K562 (cell line): Measurements from ENCODE around the gene SLC9B2. TPM values are rescaled to one million over a fixed set of nuclear protein-coding genes. Genes with fewer than 3 reads are reported as not detected.
A peak's percentile ranks its signal among the peaks of the same experiment; 100 is the strongest.

Source experiments
- ATAC-seq: fragments of 200-7000 bp; cut with Tn5 transposase; 3 replicates; pipeline ENCODE4 v1.9.1; 2020; ENCODE audit warnings: moderate library complexity
- BruUV-seq: library from RNA; stranded (reverse); fragments of 400-500 nt; replicated peaks from 2 replicates; lab custom pipeline; 2021; lab: Mats Ljungman, UMichigan
- CTCF ChIA-PET: fragments of 300-600 bp; formaldehyde crosslinking; extraction: SDS; loops from one replicate; lab custom pipeline; 2021; ENCODE audit warnings: low intra/inter-chr PET ratio; lab: Yijun Ruan, JAX
- POLR2A ChIA-PET: fragments of 300-600, 350-650 bp; sonication (Branson Sonifier 250); formaldehyde crosslinking; extraction: SDS; loops from one replicate; lab custom pipeline; 2021; ENCODE audit warnings: antibody characterized with exemption, inconsistent platforms; lab: Yijun Ruan, JAX
- DNase-seq, 4 experiments: peaks; one replicate each; pipeline versions ENCODE4 v3.0.0 to v3.0.0-alpha.2; 2011 to 2018; ENCODE audit warnings: low spot score in 3 of 4, mixed read lengths in 3 of 4; ENCODE audit errors: extremely low read depth in 1 of 4
- FAIRE-seq: peaks from 2 replicates; lab custom pipeline; 2011; peaks lifted over from hg19 to GRCh38; lab: Jason Lieb, UNC
- H2AFZ ChIP-seq: 2 replicates; pipeline ENCODE4 v1.6.0; 2011; ENCODE audit warnings: low read depth, low read length, control low read depth, inconsistent platforms
- H3K27ac ChIP-seq: fragments of 200-600 bp; 3 replicates; pipeline ENCODE4 v1.8.0; 2011; ENCODE audit warnings: low read depth, mild to moderate bottlenecking, control low read depth, inconsistent platforms, low read length, moderate library complexity, mixed read lengths; ENCODE audit errors: extremely low read depth
- H3K27me3 ChIP-seq, 2 experiments: fragments of 300-600 bp in 1 of 2; 2 replicates in 1 of 2; 3 replicates in 1 of 2; pipeline versions ENCODE4 v1.6.0 to v1.8.0; 2011; ENCODE audit warnings: inconsistent platforms in 2 of 2, low read length in 2 of 2, mild to moderate bottlenecking in 1 of 2, mixed read lengths in 1 of 2, moderate library complexity in 1 of 2; ENCODE audit not compliant: control insufficient read depth in 2 of 2, insufficient read depth in 2 of 2
- H3K36me3 ChIP-seq: fragments of 300-600 bp; 3 replicates; pipeline ENCODE4 v1.8.0; 2011; ENCODE audit warnings: mild to moderate bottlenecking, low read length, inconsistent platforms; ENCODE audit not compliant: control insufficient read depth, insufficient read depth
- H3K4me1 ChIP-seq, 2 experiments: fragments of 200-600 bp in 1 of 2; replicated peaks in 1 of 2; 2 replicates in 1 of 2; 3 replicates in 1 of 2; pipeline versions ENCODE4 v1.5.1 to v1.8.0; 2011; ENCODE audit warnings: inconsistent platforms in 2 of 2, low read length in 2 of 2, mild to moderate bottlenecking in 1 of 2, mixed read lengths in 1 of 2, moderate library complexity in 1 of 2; ENCODE audit not compliant: control insufficient read depth in 2 of 2, insufficient read depth in 2 of 2
- H3K4me2 ChIP-seq: 2 replicates; pipeline ENCODE4 v1.6.1; 2011; ENCODE audit warnings: low read length, control low read depth, inconsistent platforms, mixed read lengths; ENCODE audit not compliant: insufficient read depth
- H3K4me3 ChIP-seq: fragments of 200-600 bp; sonication (generic), shearing (Covaris generic); 2 replicates; pipeline ENCODE4 v1.5.1; 2016; ENCODE audit warnings: control low read depth, inconsistent platforms
- H3K79me2 ChIP-seq: fragments of 200-600 bp; 3 replicates; pipeline ENCODE4 v1.8.0; 2011; ENCODE audit warnings: low read length, inconsistent platforms; ENCODE audit not compliant: control insufficient read depth, insufficient read depth
- H3K9ac ChIP-seq, 2 experiments: 2 replicates each; pipeline versions ENCODE4 v1.6.0 to v1.6.1; 2011; ENCODE audit warnings: low read depth in 2 of 2, low read length in 2 of 2, control low read depth in 1 of 2, inconsistent platforms in 1 of 2, mild to moderate bottlenecking in 1 of 2, mixed read lengths in 1 of 2; ENCODE audit not compliant: insufficient read depth in 1 of 2
- H3K9me1 ChIP-seq: one replicate; pipeline ENCODE4 v1.6.0; 2011; ENCODE audit warnings: inconsistent platforms, mild to moderate bottlenecking, low read length, moderate library complexity; ENCODE audit not compliant: control insufficient read depth, insufficient read depth
- H3K9me3 ChIP-seq: replicated peaks from 2 replicates; pipeline ENCODE4 v1.5.1; 2011; ENCODE audit warnings: low read depth, low read length, inconsistent platforms; ENCODE audit not compliant: control insufficient read depth, insufficient read depth
- H4K20me1 ChIP-seq: replicated peaks from 2 replicates; pipeline ENCODE4 v1.6.1; 2011; ENCODE audit warnings: low read length, inconsistent platforms, mixed read lengths; ENCODE audit not compliant: control insufficient read depth, insufficient read depth
- ATF1 ChIP-seq, 2 experiments: fragments of 450-650 bp in 1 of 2; IDR thresholded peaks; 2 replicates each; pipeline ENCODE4 v1.6.1; 2016; ENCODE audit warnings: missing compliant biosample characterization in 1 of 2, missing genetic modification characterization in 1 of 2
- CLOCK ChIP-seq: fragments of 250-450 bp; sonication (Bioruptor Pico); IDR thresholded peaks from 2 replicates; pipeline ENCODE4 v1.4.0; 2020; ENCODE audit warnings: mild to moderate bottlenecking, moderate library complexity, borderline replicate concordance
- CREBBP ChIP-seq: IDR thresholded peaks from one replicate; pipeline ENCODE4 v1.6.1; 2012; ENCODE audit warnings: low read depth, mild to moderate bottlenecking, control low read depth, inconsistent platforms, low read length
- MEIS2 ChIP-seq: fragments of 450-650 bp; IDR thresholded peaks from 2 replicates; pipeline ENCODE4 v1.6.1; 2014; ENCODE audit warnings: mild to moderate bottlenecking; ENCODE audit not compliant: partially characterized antibody
- MYC ChIP-seq, 2 experiments: fragments of 250-450 bp in 1 of 2; sonication (Bioruptor Pico) in 1 of 2; IDR thresholded peaks; 2 replicates each; pipeline versions ENCODE4 v1.5.1 to v1.6.1; 2012 to 2021; ENCODE audit warnings: low read depth in 2 of 2, borderline replicate concordance in 1 of 2, improper control_type of control experiment in 1 of 2, low read length in 1 of 2, mild to moderate bottlenecking in 1 of 2, moderate library complexity in 1 of 2
- THAP12 ChIP-seq: fragments of 250-450 bp; sonication (Bioruptor Pico); IDR thresholded peaks from 2 replicates; pipeline ENCODE4 v1.9.0; 2021; ENCODE audit warnings: mild to moderate bottlenecking, inconsistent platforms
- ZKSCAN1 ChIP-seq: fragments of 150-350 bp; IDR thresholded peaks from 2 replicates; pipeline ENCODE4 v1.6.1; 2016; ENCODE audit warnings: low read depth, low read length
- ZNF24 ChIP-seq: fragments of 450-650 bp; IDR thresholded peaks from 2 replicates; pipeline ENCODE4 v1.6.1; 2016
- WGBS: fragments of 100-300 bp; shearing (Covaris generic); methylation state at CpG from one replicate; pipeline ENCODE4 v1.1.6; 2016; ENCODE audit warnings: low coverage, mixed read lengths; ENCODE audit not compliant: insufficient coverage; ENCODE audit errors: missing lambda C conversion rate; 5-methylcytosine and 5-hydroxymethylcytosine counted together
- in situ Hi-C: fragments of 300-500 bp; cut with MboI; formaldehyde crosslinking; loops from 4 replicates; pipeline ENCODE4 v1.15.0; 2018; ENCODE audit warnings: inconsistent platforms, mixed read lengths
- intact Hi-C: fragments of 100-400 bp; cut with micrococcal nuclease; formaldehyde crosslinking; loops from 2 replicates; pipeline ENCODE4 v1.14.2; 2022
- polyA plus RNA-seq, 8 experiments: library from polyadenylated mRNA; depleted of rRNA in 4 of 8; stranded (reverse) in 5 of 8; unstranded in 3 of 8; fragments of >200 nt; fragmentation: Nextera tagmentation in 2 of 8; fragmentation: Illumina TruSeq in 1 of 8; extraction: Ambion mirVana in 2 of 8; extraction: Trizol in 1 of 8; gene quantifications; 2 replicates each; pipeline versions ENCODE4 v1.2.1 to v1.2.3, GENCODE V29; 2011 to 2014; ENCODE audit warnings: inconsistent platforms in 1 of 8, missing spikeins in 1 of 8
- total RNA-seq, 7 experiments: library from RNA; depleted of rRNA in 6 of 7; stranded (reverse); fragments of >200 nt in 6 of 7; fragmentation: Illumina TruSeq in 2 of 7; extraction: Trizol in 2 of 7; gene quantifications; 2 replicates each; pipeline versions ENCODE4 v1.2.1 to v1.2.3, GENCODE V29; 2011 to 2021; ENCODE audit warnings: low replicate concordance in 1 of 7
- TF ChIP-seq, protein P1 (sequence below): fragments of 450-650 bp; formaldehyde crosslinking; IDR thresholded peaks from 2 replicates; pipeline ENCODE4 v1.4.0; 2020; ENCODE audit warnings: mild to moderate bottlenecking, moderate library complexity

The SLC9B2 gene
- total and polyA plus RNA-seq, 9 of the 15 experiments (the other 6 are each of a cell fraction or from before 2014, with no cell fraction given), result 6.6 to 14.6 (median 11.4) TPM

DNA sequence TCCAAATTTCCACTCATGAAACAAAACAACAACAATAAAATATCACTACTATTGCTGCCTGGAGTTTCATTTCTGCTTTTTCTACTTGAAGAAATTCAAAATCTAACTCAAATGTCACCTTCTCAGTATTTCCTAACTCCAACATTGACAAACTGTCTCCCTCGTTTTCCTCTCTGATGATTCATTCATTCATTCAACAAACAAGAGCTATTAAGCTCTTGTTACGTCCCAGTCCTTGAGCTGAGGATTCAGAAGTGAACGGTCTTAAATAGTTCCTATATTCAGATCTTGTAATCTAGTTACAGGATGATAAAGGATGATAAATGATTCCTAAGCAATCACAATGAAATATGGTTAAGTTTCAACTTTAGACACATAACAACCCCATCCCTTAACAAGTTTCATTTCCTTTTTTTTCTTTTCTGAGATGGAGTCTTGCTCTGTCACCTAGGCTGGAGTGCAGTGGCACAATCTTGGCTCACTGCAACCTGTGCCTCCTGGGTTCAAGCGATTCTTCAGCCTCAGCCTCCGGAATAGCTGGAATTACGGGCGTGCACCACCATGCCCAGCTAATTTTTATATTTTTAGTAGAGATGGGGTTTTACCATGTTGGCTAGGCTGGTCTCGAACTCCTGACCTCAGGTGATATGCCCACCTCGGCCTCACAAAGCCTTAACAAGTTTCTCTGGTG is 1.7 kb downstream of the SLC9B2 start:
- no TSS peak for BruUV-seq
- in situ Hi-C loops, result no loop called here
- Histone ChIP-seq H3K27ac (no peak overlapping the region), H3K9ac (peak overlapping the region in 1 of 2 experiments; percentile 79; a peak in 1 of 4 replicates), H3K27me3 (no peaks in the 10 kb centered on the region), H3K9me1 (no peaks in the 10 kb centered on the region), H3K36me3 (no peaks in the 10 kb centered on the region), H3K4me1 (peaks cover 10 to 13% of the 10 kb centered on the region in 2 experiments; a peak in 4 of 5 replicates), H3K4me2 (peak overlapping the region; percentile 79), H3K79me2 (peaks cover 21% of the 10 kb centered on the region; the same call in 2 of the 3 replicates), H4K20me1 (no peaks in the 10 kb centered on the region), H2AFZ (peak overlapping the region; percentile 89; the same call in 1 of the 2 replicates), H3K9me3 (no peaks in the 10 kb centered on the region), H3K4me3 (no peak overlapping the region)
- DNase-seq (no peak), ATAC-seq (no peak), FAIRE-seq (no peak)
- TF ChIP-seq CREBBP (no peak), ZKSCAN1 (no peak), THAP12 (CRISPR knock-in tag) (no peak), MEIS2 (peak; percentile 14), ATF1 (CRISPR knock-in tag; IDR thresholded peaks at IDR 0.05) (no peak), ATF1 (tag; IDR thresholded peaks at IDR 0.05) (no peak), ZNF24 (peak; percentile 47; the same call in 1 of the 2 replicates), CLOCK (no peak), MYC (IDR thresholded peaks at IDR 0.05; ENCODE audit: low read depth, low read length) (no peak), MYC (CRISPR knock-in tag; IDR thresholded peaks at IDR 0.05; ENCODE audit: borderline replicate concordance, low read depth) (no peak)
- TF ChIP-seq, protein P1, sequence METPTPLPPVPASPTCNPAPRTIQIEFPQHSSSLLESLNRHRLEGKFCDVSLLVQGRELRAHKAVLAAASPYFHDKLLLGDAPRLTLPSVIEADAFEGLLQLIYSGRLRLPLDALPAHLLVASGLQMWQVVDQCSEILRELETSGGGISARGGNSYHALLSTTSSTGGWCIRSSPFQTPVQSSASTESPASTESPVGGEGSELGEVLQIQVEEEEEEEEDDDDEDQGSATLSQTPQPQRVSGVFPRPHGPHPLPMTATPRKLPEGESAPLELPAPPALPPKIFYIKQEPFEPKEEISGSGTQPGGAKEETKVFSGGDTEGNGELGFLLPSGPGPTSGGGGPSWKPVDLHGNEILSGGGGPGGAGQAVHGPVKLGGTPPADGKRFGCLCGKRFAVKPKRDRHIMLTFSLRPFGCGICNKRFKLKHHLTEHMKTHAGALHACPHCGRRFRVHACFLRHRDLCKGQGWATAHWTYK (CRISPR knock-in tag), result no peak
- ChIA-PET POLR2A (interaction anchor here (1.2 to 1.7 kb wide), 2 partner anchors 8 to 68 kb away, joined by 3 to 6 read pairs; no protein-coding TSS in a partner anchor), CTCF (no interaction called here)
- WGBS, result 51% methylated on average over 7 of the region's 9 CpGs
- intact Hi-C loops, result loop anchor here (5.0 kb wide), 1 partner anchor 248 kb away; the partner anchor contains the start of gene UBE2D3
